Subcutaneous adipose tissue (tissue), 4 donors: ENCODE measurements around the gene ANKRD50. TPM values are rescaled to one million over a fixed set of nuclear protein-coding genes. Genes with fewer than 3 reads are reported as not detected.

Source experiments
- total RNA-seq, 4 donors: library from RNA; depleted of rRNA; stranded (reverse); fragments of >200 nt; gene quantifications; one replicate each; pipeline ENCODE4 v1.1.0, GENCODE V29; 2016
- TF ChIP-seq, protein P1 (sequence below): fragments of 450-650 bp; IDR thresholded peaks from one replicate; pipeline ENCODE4 v1.5.1; 2016; ENCODE audit warnings: low read depth, mild to moderate bottlenecking, control low read depth, antibody characterized with exemption, moderate library complexity

ANKRD50 gene
- total RNA-seq, 4 donors from 2014 or later: 12.6 to 18.0 (median 16.0) TPM

- TF ChIP-seq, protein P1, sequence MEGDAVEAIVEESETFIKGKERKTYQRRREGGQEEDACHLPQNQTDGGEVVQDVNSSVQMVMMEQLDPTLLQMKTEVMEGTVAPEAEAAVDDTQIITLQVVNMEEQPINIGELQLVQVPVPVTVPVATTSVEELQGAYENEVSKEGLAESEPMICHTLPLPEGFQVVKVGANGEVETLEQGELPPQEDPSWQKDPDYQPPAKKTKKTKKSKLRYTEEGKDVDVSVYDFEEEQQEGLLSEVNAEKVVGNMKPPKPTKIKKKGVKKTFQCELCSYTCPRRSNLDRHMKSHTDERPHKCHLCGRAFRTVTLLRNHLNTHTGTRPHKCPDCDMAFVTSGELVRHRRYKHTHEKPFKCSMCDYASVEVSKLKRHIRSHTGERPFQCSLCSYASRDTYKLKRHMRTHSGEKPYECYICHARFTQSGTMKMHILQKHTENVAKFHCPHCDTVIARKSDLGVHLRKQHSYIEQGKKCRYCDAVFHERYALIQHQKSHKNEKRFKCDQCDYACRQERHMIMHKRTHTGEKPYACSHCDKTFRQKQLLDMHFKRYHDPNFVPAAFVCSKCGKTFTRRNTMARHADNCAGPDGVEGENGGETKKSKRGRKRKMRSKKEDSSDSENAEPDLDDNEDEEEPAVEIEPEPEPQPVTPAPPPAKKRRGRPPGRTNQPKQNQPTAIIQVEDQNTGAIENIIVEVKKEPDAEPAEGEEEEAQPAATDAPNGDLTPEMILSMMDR: no peak
These were observed 3.8 kb downstream of the ANKRD50 start for GRCh38 chr4:124708517-124709300.

DNA sequence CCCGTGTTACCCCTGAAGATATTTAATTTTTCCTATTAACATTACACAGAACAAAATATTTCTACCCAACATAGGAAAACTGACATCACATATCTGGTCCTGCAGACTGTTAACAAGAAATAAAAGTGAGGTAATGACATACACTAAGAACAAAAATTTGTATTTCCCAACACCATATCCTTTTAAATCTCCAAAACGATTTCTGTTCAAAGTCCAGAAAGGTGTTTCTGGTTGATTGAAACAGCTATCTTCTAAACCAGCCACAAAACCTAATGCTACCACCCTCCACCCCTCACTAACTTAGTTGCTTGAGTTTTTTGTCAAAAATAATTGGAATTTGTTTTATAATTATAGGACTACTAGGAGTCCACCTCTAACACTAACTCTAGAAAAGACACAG is 7.1 kb downstream of the ANKRD50 start:
- TF ChIP-seq, protein P1: no peak

DNA sequence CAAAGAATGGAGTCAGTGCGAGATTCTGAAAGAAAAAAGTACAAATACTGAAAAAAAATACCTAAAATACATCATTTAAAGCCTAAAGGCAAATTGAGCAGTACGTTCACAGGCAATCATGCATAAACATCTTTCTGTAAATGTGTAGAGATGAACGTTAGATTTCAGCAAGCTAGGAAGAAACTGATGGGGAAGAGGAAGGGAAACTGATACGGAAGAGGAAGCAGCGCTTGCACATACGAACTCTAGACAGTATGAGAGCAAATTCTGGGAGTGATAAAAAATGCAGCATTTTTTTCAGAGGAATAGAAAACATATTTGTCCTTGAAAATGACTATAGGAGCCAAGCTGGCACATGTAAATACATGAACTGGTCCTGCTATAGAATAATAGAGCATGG is 9.4 kb downstream of the ANKRD50 start:
- TF ChIP-seq, protein P1: no peak

DNA sequence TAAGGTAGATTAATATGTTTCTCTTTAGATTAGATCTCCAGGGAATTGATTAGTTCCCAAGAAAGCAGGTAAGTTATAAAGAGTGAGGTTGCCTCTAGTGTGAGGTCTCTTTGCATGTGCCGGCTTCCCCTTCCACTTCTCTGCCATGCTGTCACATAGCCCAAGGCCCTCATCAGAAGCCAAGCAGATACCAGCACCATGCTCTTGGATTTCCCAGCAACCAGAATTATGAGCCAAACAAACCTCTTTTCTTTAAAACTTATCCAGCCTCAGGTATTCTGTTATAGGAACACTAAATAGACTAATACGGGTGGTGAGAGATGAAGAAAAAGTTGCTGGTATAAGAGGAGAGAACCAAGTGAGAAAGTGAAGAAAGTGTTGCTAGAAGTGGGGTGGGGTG is 15.1 kb downstream of the ANKRD50 start:
- TF ChIP-seq, protein P1: no peak

- TF ChIP-seq, protein P1: no peak
These were observed 16.4 kb downstream of the ANKRD50 start for GRCh38 chr4:124696182-124696581.

DNA sequence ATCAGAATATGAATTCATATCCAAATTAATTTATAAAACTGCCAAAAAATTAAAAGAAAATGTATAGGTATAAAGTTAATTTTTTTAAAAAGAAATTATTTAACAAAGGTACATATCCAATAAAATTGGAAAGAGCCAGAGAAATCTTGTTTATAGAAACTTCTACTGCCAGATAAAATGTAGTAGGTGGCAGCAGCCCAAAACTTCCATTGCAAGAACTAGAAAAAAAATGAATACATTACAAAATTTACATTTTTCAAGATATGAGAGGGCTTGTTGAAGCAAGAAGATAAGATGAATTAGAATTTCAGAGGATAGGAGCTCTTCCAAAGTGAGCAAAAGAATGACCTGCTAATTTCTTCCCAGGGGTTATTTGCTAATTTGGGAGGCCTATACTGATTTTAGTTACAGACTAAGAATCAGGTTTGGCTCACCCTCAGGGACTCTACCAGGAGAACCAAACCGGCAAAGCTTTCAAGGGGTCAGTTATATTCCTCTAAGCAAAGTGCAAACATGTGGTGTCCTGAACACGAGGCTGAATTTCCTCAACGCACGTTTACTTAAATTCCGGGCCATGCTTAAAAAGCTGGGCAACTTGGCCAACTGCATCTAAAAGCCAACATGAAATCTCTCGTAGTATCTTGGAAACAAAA is 17.5 kb downstream of the ANKRD50 start:
- TF ChIP-seq, protein P1: no peak

DNA sequence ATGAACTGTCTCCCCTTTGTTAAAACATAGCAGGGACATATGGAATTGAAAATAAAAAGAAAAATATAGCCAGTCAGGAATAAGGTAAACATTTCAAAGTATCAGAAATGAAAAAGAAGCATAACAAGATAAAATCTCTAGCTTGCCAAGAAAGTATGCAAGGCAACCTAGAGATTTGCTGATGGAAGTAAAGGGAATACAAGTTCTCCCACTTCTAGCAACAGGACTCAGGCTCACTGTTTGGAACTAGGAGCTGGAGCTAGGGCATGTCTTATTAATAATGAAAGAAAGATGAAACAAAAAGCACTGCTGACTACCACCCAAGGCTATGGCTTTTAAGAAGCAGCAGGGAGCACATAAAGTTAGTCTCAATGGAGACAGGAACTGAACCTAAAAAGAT is 18.2 kb downstream of the ANKRD50 start:
- TF ChIP-seq, protein P1: no peak
